Chondrocyte (in vitro differentiated cells): Measurements from ENCODE around the gene ZBTB25. TPM values are rescaled to one million over a fixed set of nuclear protein-coding genes. Genes with fewer than 3 reads are reported as not detected.

Experiments
- DNase-seq: peaks from one replicate; pipeline ENCODE4 v3.0.0; 2021; ENCODE audit warnings: mixed read lengths, low spot score
- H3K27ac Mint-ChIP-seq: one replicate; pipeline ENCODE4 v1.8.0; 2021; ENCODE audit warnings: mild to moderate bottlenecking, moderate library complexity, mixed read lengths; ENCODE audit not compliant: unreplicated experiment
- H3K27me3 Mint-ChIP-seq: 2 replicates; pipeline ENCODE4 v1.8.0; 2021; ENCODE audit warnings: low read depth, mixed read lengths
- H3K36me3 Mint-ChIP-seq: 2 replicates; pipeline ENCODE4 v1.8.0; 2021; ENCODE audit warnings: low read depth, mixed read lengths
- H3K4me1 Mint-ChIP-seq: 2 replicates; pipeline ENCODE4 v1.8.0; 2021; ENCODE audit warnings: low read depth, mild to moderate bottlenecking, mixed read lengths
- H3K4me3 Mint-ChIP-seq: one replicate; pipeline ENCODE4 v1.8.0; 2021; ENCODE audit warnings: mild to moderate bottlenecking, moderate library complexity, mixed read lengths; ENCODE audit not compliant: unreplicated experiment
- H3K9me3 Mint-ChIP-seq: 2 replicates; pipeline ENCODE4 v1.8.0; 2021; ENCODE audit warnings: low read depth, mixed read lengths
- CTCF ChIP-seq: fragments of 200-600 bp; sonication (generic); IDR thresholded peaks from 2 replicates; pipeline ENCODE4 v1.5.0; 2021; ENCODE audit warnings: antibody characterized with exemption, mild to moderate bottlenecking, moderate library complexity
- total RNA-seq: library from RNA; stranded (reverse); gene quantifications from 3 replicates; pipeline ENCODE4 v1.2.1, GENCODE V29; 2021

The ZBTB25 gene
- total RNA-seq, 1 donor from 2014 or later, result 9.7 TPM

GRCh38 chr14:64491637-64492036 lies 12.0 kb downstream of the ZBTB25 start:
- H3K27ac Mint-ChIP-seq, result no peak overlapping the region
- H3K4me3 Mint-ChIP-seq, result no peak overlapping the region
- H3K4me1 Mint-ChIP-seq, result no peaks in the 10 kb centered on the region
- H3K36me3 Mint-ChIP-seq, result peaks cover 14% of the 10 kb centered on the region
- DNase-seq, result no peak
- no peaks in the 10 kb centered on the region for H3K9me3 Mint-ChIP-seq
- no peaks in the 10 kb centered on the region for H3K27me3 Mint-ChIP-seq
- no peak for TF ChIP-seq CTCF

GRCh38 chr14:64488590-64489099 lies 15.0 kb downstream of the ZBTB25 start:
- Mint-ChIP-seq H3K27ac (no peak overlapping the region), H3K9me3 (no peaks in the 10 kb centered on the region), H3K36me3 (peaks cover 12% of the 10 kb centered on the region), H3K27me3 (no peaks in the 10 kb centered on the region), H3K4me3 (no peak overlapping the region), H3K4me1 (no peaks in the 10 kb centered on the region)
- DNase-seq, result no peak
- no peak for TF ChIP-seq CTCF

- no peak for DNase-seq
- Mint-ChIP-seq H3K27me3 (no peaks in the 10 kb centered on the region), H3K27ac (no peak overlapping the region), H3K9me3 (no peaks in the 10 kb centered on the region), H3K4me1 (no peaks in the 10 kb centered on the region), H3K4me3 (no peak overlapping the region), H3K36me3 (no peaks in the 10 kb centered on the region)
- TF ChIP-seq CTCF, result peak; percentile 87
Observed at GRCh38 chr14:64478634-64479250, 24.9 kb downstream of the ZBTB25 start.

GRCh38 chr14:64476438-64476837 lies 27.2 kb downstream of the ZBTB25 start:
- no peak for TF ChIP-seq CTCF
- Mint-ChIP-seq H3K36me3 (no peaks in the 10 kb centered on the region), H3K4me3 (no peak overlapping the region), H3K27me3 (no peaks in the 10 kb centered on the region), H3K27ac (no peak overlapping the region), H3K4me1 (peaks cover 2% of the 10 kb centered on the region), H3K9me3 (no peaks in the 10 kb centered on the region)
- DNase-seq, result no peak

GRCh38 chr14:64475585-64476273 lies 27.9 kb downstream of the ZBTB25 start:
- no peaks in the 10 kb centered on the region for H3K36me3 Mint-ChIP-seq
- H3K4me1 Mint-ChIP-seq, result peaks cover 2% of the 10 kb centered on the region
- no peak for DNase-seq
- no peaks in the 10 kb centered on the region for H3K9me3 Mint-ChIP-seq
- no peak overlapping the region for H3K4me3 Mint-ChIP-seq
- no peak overlapping the region for H3K27ac Mint-ChIP-seq
- TF ChIP-seq CTCF, result no peak
- no peaks in the 10 kb centered on the region for H3K27me3 Mint-ChIP-seq
